ENCODE results near the gene CYP1A2. TPM values are rescaled to one million over a fixed set of nuclear protein-coding genes. Genes with fewer than 3 reads are reported as not detected.

CYP1A2 gene
- total and polyA plus RNA-seq, 2 of the 13 experiments (the other 11 are each of a cell fraction or from before 2014, with no cell fraction given), result 0.07 TPM; not detected in 1

DNA sequence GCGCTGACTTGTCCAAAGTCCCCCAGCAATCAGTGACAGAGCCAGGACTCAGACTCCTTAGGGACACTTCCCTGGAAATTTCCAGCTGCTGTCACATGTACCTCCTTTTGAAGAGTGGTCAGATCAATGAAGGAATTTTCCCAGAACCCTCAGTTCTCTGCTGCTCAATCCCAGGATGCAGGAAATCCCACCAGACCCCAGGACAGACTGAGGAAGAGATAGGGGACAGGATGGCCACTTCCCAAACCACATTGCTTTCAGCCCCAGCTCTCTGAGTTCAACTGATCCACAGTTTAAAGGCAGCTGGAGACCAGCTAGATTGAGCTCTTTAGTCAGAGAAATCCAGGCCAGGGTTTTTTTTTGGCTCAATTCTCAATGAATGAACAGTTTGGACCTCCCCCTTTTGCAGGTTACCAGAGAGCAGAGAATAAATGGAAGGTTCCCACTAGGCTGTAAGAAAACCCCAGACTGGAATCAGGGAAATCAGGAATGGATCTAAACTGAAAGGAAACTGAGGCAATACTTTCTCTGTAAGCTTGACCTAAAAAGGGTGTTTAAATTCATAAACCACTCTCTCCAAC, 24.8 kb upstream of the CYP1A2 start (continued):
- no peak for TF ChIP-seq GTF2F1 (IDR thresholded peaks at IDR 0.05; ENCODE audit: low read length)
- TF ChIP-seq MAFF (IDR thresholded peaks at IDR 0.05; ENCODE audit: low read depth, low read length), result no peak
- TF ChIP-seq E2F1 (CRISPR knock-in tag; IDR thresholded peaks at IDR 0.05), result no peak
- TF ChIP-seq ARNT2 (CRISPR knock-in tag; IDR thresholded peaks at IDR 0.05; ENCODE audit: low read depth), result no peak
- TF ChIP-seq NAIF1 (CRISPR knock-in tag; IDR thresholded peaks at IDR 0.05; ENCODE audit: borderline replicate concordance), result no peak
- TF ChIP-seq PHF5A (CRISPR knock-in tag; IDR thresholded peaks at IDR 0.05; ENCODE audit: low read depth, unreplicated experiment), result no peak
- TF ChIP-seq, protein P1, sequence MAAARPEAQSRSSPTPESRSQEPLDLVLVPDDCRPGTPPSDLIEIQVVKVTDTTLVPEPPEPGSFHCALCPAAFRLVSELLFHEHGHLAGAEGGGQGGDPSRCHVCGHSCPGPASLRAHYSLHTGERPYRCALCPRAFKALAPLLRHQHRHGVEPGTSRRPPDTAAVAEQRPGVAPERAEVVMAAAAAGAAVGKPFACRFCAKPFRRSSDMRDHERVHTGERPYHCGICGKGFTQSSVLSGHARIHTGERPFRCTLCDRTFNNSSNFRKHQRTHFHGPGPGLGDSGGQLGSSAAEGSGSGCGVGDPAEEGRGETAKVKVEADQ (CRISPR knock-in tag; IDR thresholded peaks at IDR 0.05; ENCODE audit: borderline replicate concordance), result no peak
- no peak for TF ChIP-seq ZBTB7A (CRISPR knock-in tag; IDR thresholded peaks at IDR 0.05)
- no peak for TF ChIP-seq ZNF772 (CRISPR knock-in tag; IDR thresholded peaks at IDR 0.05)
- TF ChIP-seq SNAPC4 (CRISPR knock-in tag; IDR thresholded peaks at IDR 0.05), result no peak
- TF ChIP-seq, protein P2, sequence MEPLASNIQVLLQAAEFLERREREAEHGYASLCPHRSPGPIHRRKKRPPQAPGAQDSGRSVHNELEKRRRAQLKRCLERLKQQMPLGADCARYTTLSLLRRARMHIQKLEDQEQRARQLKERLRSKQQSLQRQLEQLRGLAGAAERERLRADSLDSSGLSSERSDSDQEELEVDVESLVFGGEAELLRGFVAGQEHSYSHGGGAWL (CRISPR knock-in tag; IDR thresholded peaks at IDR 0.05), result no peak
- peak; percentile 54; the same call in 1 of the 2 replicates for TF ChIP-seq HDAC1 (CRISPR knock-in tag; IDR thresholded peaks at IDR 0.05)
- no peak for TF ChIP-seq ZSCAN22 (CRISPR knock-in tag; IDR thresholded peaks at IDR 0.05)
- no peak for TF ChIP-seq CAMTA2 (CRISPR knock-in tag; IDR thresholded peaks at IDR 0.05; ENCODE audit: borderline replicate concordance)
- TF ChIP-seq ATAD3A (CRISPR knock-in tag; IDR thresholded peaks at IDR 0.05), result no peak
- peak; percentile 47; the same call in 1 of the 2 replicates for TF ChIP-seq TFAP4 (IDR thresholded peaks at IDR 0.05; ENCODE audit: borderline replicate concordance, low read depth)
- TF ChIP-seq, protein P3, sequence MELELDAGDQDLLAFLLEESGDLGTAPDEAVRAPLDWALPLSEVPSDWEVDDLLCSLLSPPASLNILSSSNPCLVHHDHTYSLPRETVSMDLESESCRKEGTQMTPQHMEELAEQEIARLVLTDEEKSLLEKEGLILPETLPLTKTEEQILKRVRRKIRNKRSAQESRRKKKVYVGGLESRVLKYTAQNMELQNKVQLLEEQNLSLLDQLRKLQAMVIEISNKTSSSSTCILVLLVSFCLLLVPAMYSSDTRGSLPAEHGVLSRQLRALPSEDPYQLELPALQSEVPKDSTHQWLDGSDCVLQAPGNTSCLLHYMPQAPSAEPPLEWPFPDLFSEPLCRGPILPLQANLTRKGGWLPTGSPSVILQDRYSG (CRISPR knock-in tag; IDR thresholded peaks at IDR 0.05), result no peak
- TF ChIP-seq NCOA1 (CRISPR knock-in tag; IDR thresholded peaks at IDR 0.05), result no peak
- TF ChIP-seq SMAD3 (CRISPR knock-in tag; IDR thresholded peaks at IDR 0.05), result no peak; the same call in 1 of the 2 replicates
- TF ChIP-seq, protein P4, sequence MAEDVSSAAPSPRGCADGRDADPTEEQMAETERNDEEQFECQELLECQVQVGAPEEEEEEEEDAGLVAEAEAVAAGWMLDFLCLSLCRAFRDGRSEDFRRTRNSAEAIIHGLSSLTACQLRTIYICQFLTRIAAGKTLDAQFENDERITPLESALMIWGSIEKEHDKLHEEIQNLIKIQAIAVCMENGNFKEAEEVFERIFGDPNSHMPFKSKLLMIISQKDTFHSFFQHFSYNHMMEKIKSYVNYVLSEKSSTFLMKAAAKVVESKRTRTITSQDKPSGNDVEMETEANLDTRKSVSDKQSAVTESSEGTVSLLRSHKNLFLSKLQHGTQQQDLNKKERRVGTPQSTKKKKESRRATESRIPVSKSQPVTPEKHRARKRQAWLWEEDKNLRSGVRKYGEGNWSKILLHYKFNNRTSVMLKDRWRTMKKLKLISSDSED (CRISPR knock-in tag; IDR thresholded peaks at IDR 0.05), result no peak
